Fibroblast of pulmonary artery (primary cell): ENCODE results near the gene PIP4K2A.

Experiments
- DNase-seq: peaks from one replicate; pipeline ENCODE4 v3.0.0-alpha.2; 2010; ENCODE audit warnings: low read depth
- H3K4me3 ChIP-seq: replicated peaks from 2 replicates; pipeline ENCODE4 v1.5.1; 2011; ENCODE audit warnings: low read depth, mild to moderate bottlenecking, control low read depth, low read length, moderate library complexity
- TF ChIP-seq, protein P1 (sequence below): IDR thresholded peaks from 2 replicates; pipeline ENCODE4 v1.5.1; 2011; ENCODE audit warnings: mild to moderate bottlenecking, control low read depth, low read length, inconsistent platforms; ENCODE audit errors: missing control alignments

PIP4K2A gene

DNA sequence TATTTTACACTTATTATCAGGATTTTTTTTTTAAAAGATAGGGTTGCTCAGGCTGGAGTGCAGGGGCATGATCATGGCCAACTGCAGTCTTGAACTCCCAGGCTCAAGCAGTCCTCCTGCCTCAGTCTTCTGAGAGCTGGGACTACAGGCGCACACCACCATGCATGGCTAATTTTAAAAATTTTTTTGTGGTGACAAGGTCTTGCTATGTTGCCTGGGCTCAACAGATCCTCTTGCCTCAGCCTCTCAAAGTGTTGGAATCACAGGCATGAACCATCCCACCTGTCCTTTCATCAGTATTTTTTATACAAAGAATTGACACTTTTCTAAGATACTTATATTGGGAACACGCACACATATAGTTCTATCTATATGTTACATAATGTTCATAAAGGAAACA lies 99.3 kb downstream of the PIP4K2A start:
- H3K4me3 ChIP-seq: no peak overlapping the region
- no peak for DNase-seq
- TF ChIP-seq, protein P1, sequence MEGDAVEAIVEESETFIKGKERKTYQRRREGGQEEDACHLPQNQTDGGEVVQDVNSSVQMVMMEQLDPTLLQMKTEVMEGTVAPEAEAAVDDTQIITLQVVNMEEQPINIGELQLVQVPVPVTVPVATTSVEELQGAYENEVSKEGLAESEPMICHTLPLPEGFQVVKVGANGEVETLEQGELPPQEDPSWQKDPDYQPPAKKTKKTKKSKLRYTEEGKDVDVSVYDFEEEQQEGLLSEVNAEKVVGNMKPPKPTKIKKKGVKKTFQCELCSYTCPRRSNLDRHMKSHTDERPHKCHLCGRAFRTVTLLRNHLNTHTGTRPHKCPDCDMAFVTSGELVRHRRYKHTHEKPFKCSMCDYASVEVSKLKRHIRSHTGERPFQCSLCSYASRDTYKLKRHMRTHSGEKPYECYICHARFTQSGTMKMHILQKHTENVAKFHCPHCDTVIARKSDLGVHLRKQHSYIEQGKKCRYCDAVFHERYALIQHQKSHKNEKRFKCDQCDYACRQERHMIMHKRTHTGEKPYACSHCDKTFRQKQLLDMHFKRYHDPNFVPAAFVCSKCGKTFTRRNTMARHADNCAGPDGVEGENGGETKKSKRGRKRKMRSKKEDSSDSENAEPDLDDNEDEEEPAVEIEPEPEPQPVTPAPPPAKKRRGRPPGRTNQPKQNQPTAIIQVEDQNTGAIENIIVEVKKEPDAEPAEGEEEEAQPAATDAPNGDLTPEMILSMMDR: no peak

GRCh38 chr10:22613011-22613410 lies 101.4 kb downstream of the PIP4K2A start:
- TF ChIP-seq, protein P1: no peak
- no peak for DNase-seq
- H3K4me3 ChIP-seq: no peak overlapping the region

DNA sequence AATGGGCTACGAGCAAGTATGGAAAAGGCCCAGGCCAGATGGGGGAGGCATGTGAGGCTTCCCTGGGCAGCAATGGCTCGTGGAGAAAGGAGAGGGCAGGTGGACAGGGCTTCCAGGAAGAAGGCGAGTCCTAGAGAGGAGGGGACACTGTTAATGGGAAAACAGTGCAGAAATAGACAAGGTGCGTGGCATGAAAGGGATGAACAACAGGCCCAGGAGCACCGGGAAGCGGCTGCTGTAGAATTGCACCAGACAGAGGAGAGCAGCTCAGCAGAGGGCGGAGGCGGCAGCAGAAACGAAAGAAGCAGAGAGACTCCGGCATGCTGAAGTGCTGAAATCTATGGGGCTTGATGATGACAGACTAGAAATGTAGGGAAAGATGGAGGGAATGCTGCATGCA lies 102.1 kb downstream of the PIP4K2A start:
- DNase-seq: no peak
- TF ChIP-seq, protein P1: no peak
- H3K4me3 ChIP-seq: no peak overlapping the region

DNA sequence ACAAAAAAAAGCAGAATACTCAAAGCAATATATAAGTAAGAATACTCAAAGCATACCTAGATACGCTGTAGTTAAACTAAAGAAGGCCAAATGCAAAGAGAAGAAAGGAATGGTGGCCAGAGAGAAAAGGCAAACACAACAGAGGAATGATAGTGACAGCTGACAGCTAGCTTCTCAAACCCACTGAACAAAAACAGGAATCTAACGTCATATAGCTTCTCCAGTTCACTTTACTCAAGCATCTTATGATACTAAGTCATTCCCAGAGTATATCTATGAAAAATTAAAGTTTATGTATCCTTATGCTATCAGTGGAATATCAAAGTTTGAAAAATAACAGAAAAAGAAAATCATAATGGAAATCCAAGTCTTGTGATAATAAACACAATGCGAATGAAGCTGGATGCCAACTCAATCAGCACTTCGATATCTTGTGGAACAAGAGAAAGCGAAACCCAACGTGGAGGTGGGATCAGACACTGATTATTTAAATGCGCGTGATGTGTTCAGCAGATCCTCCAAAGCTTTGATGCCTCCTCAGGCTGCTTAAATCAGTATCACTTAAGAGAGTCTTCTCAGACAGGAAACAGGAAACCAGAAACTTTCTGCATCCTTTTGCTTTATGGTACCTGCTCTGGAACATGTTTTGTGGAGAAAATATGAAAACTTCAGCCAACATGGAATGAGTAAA lies 102.8 kb downstream of the PIP4K2A start:
- no peak for DNase-seq
- TF ChIP-seq, protein P1: no peak
- no peak overlapping the region for H3K4me3 ChIP-seq

DNA sequence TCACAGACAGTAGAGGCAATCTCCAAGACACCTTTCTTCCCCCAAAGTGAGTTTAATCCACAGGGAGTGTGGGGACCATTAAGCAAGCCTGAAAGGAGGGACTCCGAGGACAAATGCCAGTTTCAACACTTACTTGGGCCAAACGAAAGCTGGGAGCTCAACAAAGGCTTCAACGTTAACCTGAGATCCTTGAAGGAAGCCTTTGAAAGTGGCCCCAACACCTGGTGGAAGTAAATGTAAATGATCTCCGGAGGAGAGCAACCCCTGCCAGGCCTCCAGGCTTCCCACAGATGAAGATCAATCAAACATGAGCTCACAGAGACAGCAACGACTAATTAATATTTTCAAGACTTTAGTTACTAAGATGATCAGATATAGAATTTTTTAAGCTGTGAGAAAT lies 103.8 kb downstream of the PIP4K2A start:
- TF ChIP-seq, protein P1: no peak
- H3K4me3 ChIP-seq: no peak overlapping the region
- DNase-seq: no peak

GRCh38 chr10:22609719-22610465 lies 104.5 kb downstream of the PIP4K2A start:
- DNase-seq: no peak
- no peak overlapping the region for H3K4me3 ChIP-seq
- TF ChIP-seq, protein P1: no peak
